HG02981 (cell line): Measurements from ENCODE around the gene IGFLR1.

Source experiments
- ATAC-seq: cut with Tn5 transposase; IDR thresholded peaks from one replicate; pipeline ENCODE4 v1.9.1; 2021; ENCODE audit warnings: mild to moderate bottlenecking, moderate library complexity; ENCODE audit not compliant: unreplicated experiment

IGFLR1 gene

GRCh38 chr19:35755550-35756376 is 13.5 kb upstream of the IGFLR1 start:
- ATAC-seq = no peak

DNA sequence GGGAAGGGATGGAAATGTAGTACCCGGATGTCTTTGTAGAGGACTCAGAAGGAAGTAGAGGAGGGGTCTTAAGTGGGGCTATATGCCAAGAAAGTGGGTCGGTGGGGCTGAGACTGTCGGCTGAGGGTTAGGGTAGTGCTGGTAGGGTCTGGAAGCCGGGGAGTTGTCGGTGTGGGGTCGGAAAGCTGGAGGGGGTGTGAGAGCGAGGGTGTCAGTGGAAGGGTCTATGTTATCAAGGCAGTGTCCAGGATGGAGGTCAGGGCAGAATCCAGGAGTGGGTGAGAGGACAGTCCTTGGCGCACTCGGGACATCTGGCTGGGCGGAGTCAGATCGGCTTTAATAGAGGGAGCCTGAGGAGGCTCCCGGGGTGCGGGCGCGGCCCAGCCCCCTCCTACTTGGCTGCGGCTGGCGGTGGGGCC is 12.9 kb upstream of the IGFLR1 start:
- ATAC-seq = no peak

GRCh38 chr19:35754370-35755130 is 12.3 kb upstream of the IGFLR1 start:
- ATAC-seq = no peak

DNA sequence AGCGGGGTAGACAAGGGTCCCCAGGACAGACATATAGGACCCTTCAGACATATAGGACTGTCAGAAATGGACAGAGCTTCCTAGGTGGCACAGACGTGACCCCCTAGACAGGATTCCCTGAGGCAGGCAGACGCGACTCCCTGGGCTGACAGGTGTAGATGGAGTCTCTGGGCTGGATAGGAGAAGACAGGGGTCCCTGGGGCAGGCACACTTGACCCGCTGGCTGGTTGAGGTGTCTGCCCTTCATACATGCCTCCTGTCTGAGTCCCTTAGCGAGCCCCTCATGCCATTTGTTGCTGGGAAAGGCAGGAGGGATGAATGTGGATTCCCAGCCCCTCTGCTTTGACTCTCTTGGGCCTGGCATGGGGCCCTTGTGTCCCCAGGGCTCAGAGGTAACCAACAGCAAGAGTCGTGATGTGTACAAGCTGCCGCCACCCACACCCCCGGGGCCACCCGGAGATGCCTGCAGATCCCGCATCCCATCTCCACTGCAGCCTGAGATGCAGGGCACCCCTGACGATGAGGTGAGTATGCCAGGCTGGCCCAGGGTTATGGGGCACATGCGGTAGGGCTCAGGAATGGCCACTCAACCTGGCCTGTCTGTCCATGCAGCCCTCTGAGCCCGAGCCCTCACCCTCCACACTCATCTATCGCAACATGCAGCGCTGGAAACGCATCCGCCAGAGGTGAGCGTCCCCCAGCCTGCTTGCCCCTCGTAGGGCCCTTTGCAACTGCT is 11.6 kb upstream of the IGFLR1 start:
- no peak for ATAC-seq

- no peak for ATAC-seq
These were observed 10.6 kb upstream of the IGFLR1 start for GRCh38 chr19:35752746-35753350.

GRCh38 chr19:35751839-35752745 is 9.8 kb upstream of the IGFLR1 start:
- ATAC-seq = no peak

DNA sequence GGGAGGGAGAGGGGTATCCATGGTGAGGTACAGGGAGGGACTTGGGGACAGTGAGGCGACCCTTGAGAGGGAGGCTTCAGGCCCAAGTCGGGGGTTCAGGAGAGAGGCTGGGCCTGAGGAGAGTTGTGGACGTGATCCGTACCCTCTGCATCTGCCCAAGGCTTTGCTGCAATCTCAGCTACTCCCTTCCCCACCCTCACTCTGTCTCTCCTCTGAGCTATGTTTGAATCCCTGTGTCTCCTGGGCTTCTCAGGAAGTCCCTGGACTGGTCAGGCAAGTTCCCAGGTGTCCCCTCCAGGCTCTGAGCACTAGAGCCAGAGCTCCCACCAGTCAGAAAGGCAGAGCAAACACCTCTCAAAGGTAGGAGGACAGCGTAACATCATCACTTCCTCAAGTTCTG is 7.9 kb upstream of the IGFLR1 start:
- no peak for ATAC-seq

- peak; percentile 62 for ATAC-seq
These were observed 6.1 kb upstream of the IGFLR1 start, which contains the start of gene LIN37 for GRCh38 chr19:35748106-35749020. Gene LIN37 (plus strand): TSS chr19:35748576. CDS start chr19:35748725, 149 bp downstream.

DNA sequence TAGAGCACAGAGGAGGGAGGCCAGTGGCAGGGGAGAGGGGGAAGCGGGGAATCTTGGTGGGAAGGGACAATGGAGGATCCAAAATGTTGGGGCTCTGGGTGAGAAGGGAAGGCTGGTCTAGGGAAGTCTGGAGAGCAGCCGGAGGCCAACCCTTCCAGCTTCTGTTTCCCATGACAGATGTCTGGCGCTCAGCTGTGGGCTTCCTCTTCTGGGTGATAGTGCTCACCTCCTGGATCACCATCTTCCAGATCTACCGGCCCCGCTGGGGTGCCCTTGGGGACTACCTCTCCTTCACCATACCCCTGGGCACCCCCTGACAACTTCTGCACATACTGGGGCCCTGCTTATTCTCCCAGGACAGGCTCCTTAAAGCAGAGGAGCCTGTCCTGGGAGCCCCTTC is 4.3 kb upstream of the IGFLR1 start:
- no peak for ATAC-seq

- no peak for ATAC-seq
These were observed 3.8 kb upstream of the IGFLR1 start for GRCh38 chr19:35746087-35746462.

- ATAC-seq = peak; percentile 37
These were observed 3.3 kb upstream of the IGFLR1 start, which contains the start of the genes PSENEN and U2AF1L4 for GRCh38 chr19:35745328-35746086. Gene PSENEN (plus strand): TSS chr19:35745651. CDS start chr19:35745931, 280 bp downstream. Gene U2AF1L4 (minus strand): TSS chr19:35745418. CDS start chr19:35745391, 27 bp downstream.

GRCh38 chr19:35744430-35745327 is 2.4 kb upstream of the IGFLR1 start:
- ATAC-seq = peak; percentile 33

GRCh38 chr19:35743640-35744429 is 1.6 kb upstream of the IGFLR1 start:
- ATAC-seq = no peak

- ATAC-seq = no peak
These were observed 1.1 kb downstream of the IGFLR1 start for GRCh38 chr19:35741203-35741515.

DNA sequence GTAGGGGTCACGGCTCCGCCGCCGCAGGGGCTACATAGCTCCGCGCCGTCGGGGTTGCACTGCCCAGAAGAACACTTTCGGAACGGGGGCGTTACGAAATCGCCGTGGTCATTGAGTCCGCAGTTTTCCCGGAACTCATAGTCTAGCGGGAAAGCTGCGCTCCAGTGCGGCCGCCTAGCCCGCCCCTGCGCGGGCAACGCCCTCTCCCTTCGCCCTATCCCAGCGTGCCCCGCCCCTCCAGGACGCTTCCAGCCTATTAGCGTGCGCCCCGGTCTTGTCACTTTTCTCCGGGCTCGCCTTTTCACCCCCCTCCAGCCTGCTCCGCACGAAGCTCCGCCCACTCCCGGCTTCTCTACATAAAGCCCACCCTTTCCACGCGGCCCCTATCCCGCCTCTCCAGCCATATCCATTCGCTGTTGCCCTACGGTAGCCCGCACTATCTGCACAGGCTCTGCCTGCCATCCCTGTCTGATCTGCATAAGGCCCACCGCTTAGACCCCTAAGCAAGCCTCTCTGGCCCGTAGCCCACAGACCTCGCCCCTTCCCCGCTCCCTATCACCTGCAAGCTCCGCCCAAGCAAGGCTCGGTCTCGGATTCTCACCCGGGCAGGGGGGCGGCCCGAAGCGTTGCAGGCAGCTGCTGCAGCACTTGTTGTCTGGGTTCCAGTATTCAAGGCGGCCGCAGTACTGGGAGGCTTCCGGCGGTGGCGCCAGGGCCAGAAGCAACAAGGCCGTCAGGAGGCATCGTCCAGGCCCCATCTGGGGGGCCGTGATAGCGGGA is 1.6 kb downstream of the IGFLR1 start:
- ATAC-seq = peak; percentile 54

DNA sequence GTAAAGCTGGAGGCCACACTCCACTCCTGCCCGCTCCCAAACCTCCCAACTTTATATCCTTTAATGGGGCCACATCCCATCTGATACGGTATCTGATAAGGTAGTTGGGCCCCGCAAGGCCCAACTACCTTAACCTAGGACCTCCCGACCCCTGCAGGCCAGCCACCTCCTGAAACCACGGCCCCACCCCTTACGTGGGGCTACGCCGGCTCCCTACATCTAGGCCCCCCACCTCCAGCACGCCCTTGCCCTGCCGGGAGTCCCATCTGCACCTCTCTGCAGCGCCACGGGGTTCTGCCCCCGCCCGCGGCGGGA is 2.2 kb downstream of the IGFLR1 start:
- ATAC-seq = peak; percentile 7
